ENCODE results near the gene SAMSN1.

- TF ChIP-seq CTCF (conservative IDR thresholded peaks at IDR 0.05) (no peak), ZFX (IDR thresholded peaks at IDR 0.05) (no peak)
These were observed 107.9 kb downstream of the SAMSN1 start for GRCh38 chr21:14438211-14438610.

All from C4-2B (cell line).